Calu3 (cell line): ENCODE data around the gene ZFR. TPM values are rescaled to one million over a fixed set of nuclear protein-coding genes. Genes with fewer than 3 reads are reported as not detected.
"Not testable (repeated sequence)": the region's sequence is repeated elsewhere in the genome, so short reads cannot be mapped to it uniquely, and the experiment has no call there.

Experiments
- BruUV-seq: library from RNA; stranded (reverse); fragments of 400-500 nt; replicated peaks from 2 replicates; lab custom pipeline; 2021; lab: Mats Ljungman, UMichigan
- CTCF ChIA-PET: fragments of 300-600 bp; sonication (Branson Sonifier 250); formaldehyde crosslinking; loops from one replicate; lab custom pipeline; 2022; ENCODE audit warnings: antibody characterized with exemption; lab: Charles Lee
- DNase-seq: peaks from one replicate; pipeline ENCODE4 v3.0.0; 2022
- H3K27ac Mint-ChIP-seq: one replicate; pipeline ENCODE4 v1.8.0; 2022; ENCODE audit warnings: mixed read lengths; ENCODE audit not compliant: unreplicated experiment
- H3K27me3 Mint-ChIP-seq: one replicate; pipeline ENCODE4 v1.8.0; 2022; ENCODE audit warnings: mixed read lengths; ENCODE audit not compliant: unreplicated experiment
- H3K36me3 Mint-ChIP-seq: one replicate; pipeline ENCODE4 v1.8.0; 2022; ENCODE audit warnings: mild to moderate bottlenecking, moderate library complexity, mixed read lengths; ENCODE audit not compliant: insufficient read depth, unreplicated experiment
- H3K4me1 Mint-ChIP-seq: one replicate; pipeline ENCODE4 v1.8.0; 2022; ENCODE audit warnings: mild to moderate bottlenecking, low read depth, mixed read lengths; ENCODE audit not compliant: unreplicated experiment
- H3K4me3 Mint-ChIP-seq: one replicate; pipeline ENCODE4 v1.8.0; 2022; ENCODE audit warnings: mild to moderate bottlenecking, low read depth, moderate library complexity, mixed read lengths; ENCODE audit not compliant: unreplicated experiment
- H3K9me3 Mint-ChIP-seq: one replicate; pipeline ENCODE4 v1.8.0; 2022; ENCODE audit warnings: low read depth, mixed read lengths; ENCODE audit not compliant: unreplicated experiment
- CTCF ChIP-seq: fragments of 200-600 bp; IDR thresholded peaks from one replicate; pipeline ENCODE4 v1.8.0; 2022; ENCODE audit warnings: antibody characterized with exemption; ENCODE audit not compliant: unreplicated experiment
- intact Hi-C: fragments of 100-400 bp; cut with micrococcal nuclease; formaldehyde crosslinking; loops from one replicate; pipeline ENCODE4 v1.10.0; 2022; ENCODE audit not compliant: unreplicated experiment
- total RNA-seq: library from RNA; stranded (reverse); gene quantifications from 2 replicates; pipeline ENCODE4 v1.2.3, GENCODE V29; 2022

ZFR gene
- total RNA-seq, 1 experiment from 2014 or later, result 63.4 TPM

- CTCF ChIA-PET, result interaction anchor here (0.6 kb wide), 1 partner anchor 1953 kb away, joined by 3 read pairs; no protein-coding TSS in a partner anchor
- peaks cover 8% of the 10 kb centered on the region for H3K4me1 Mint-ChIP-seq
- DNase-seq, result no peak
- intact Hi-C loops, result no loop called here
- TF ChIP-seq CTCF, result no peak
- H3K9me3 Mint-ChIP-seq, result no peaks in the 10 kb centered on the region
- BruUV-seq, result no TSS peak
- H3K36me3 Mint-ChIP-seq, result peaks cover 21% of the 10 kb centered on the region
- no peak overlapping the region for H3K4me3 Mint-ChIP-seq
- no peaks in the 10 kb centered on the region for H3K27me3 Mint-ChIP-seq
- H3K27ac Mint-ChIP-seq, result no peak overlapping the region
These were observed 11.9 kb downstream of the ZFR start for GRCh38 chr5:32432633-32433032.

GRCh38 chr5:32430825-32431224, 13.7 kb downstream of the ZFR start:
- not testable (repeated sequence) for H3K27ac Mint-ChIP-seq, BruUV-seq
- peaks cover 33% of the 10 kb centered on the region for H3K36me3 Mint-ChIP-seq

GRCh38 chr5:32428426-32428825, 16.1 kb downstream of the ZFR start:
- no TSS peak for BruUV-seq
- CTCF ChIA-PET, result no interaction called here
- H3K4me1 Mint-ChIP-seq, result peaks cover 17% of the 10 kb centered on the region
- H3K9me3 Mint-ChIP-seq, result no peaks in the 10 kb centered on the region
- no peak for TF ChIP-seq CTCF
- H3K4me3 Mint-ChIP-seq, result no peak overlapping the region
- no peak overlapping the region for H3K27ac Mint-ChIP-seq
- DNase-seq, result no peak
- peaks cover 37% of the 10 kb centered on the region for H3K36me3 Mint-ChIP-seq
- intact Hi-C loops, result no loop called here
- no peaks in the 10 kb centered on the region for H3K27me3 Mint-ChIP-seq

More at GRCh38 chr5:32430825-32431224, 13.7 kb downstream of the ZFR start:
- DNase-seq, intact Hi-C loops, H3K4me1 Mint-ChIP-seq, H3K9me3 Mint-ChIP-seq, CTCF ChIA-PET, H3K27me3 Mint-ChIP-seq, H3K4me3 Mint-ChIP-seq: not testable (repeated sequence)

GRCh38 chr5:32426440-32427151, 17.9 kb downstream of the ZFR start:
- no TSS peak for BruUV-seq
- DNase-seq, result no peak
- no peaks in the 10 kb centered on the region for H3K27me3 Mint-ChIP-seq
- H3K36me3 Mint-ChIP-seq, result peaks cover 29% of the 10 kb centered on the region
- intact Hi-C loops, result no loop called here
- H3K27ac Mint-ChIP-seq, result no peak overlapping the region
- H3K9me3 Mint-ChIP-seq, result no peaks in the 10 kb centered on the region
- peaks cover 17% of the 10 kb centered on the region for H3K4me1 Mint-ChIP-seq
- TF ChIP-seq CTCF, result no peak
- CTCF ChIA-PET, result no interaction called here
- no peak overlapping the region for H3K4me3 Mint-ChIP-seq

DNA sequence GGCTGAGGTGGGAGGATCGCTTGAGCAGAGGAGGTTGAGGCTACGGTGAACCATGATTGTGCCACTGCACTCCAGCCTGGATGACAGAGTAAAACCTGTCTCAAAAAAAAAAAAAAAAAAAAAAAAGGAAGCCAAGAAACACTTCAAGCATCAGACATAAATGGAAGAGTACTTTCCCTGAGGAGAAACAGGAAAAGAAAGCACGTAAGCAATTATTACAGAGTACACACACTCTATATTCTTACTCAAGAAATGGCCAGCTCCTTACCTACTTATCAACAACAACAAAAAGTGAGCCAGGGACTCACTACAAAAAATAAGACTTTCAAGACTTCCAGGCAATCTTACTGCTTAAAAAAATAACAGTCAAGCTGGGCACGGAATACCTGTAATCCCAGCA, 21.8 kb downstream of the ZFR start:
- Mint-ChIP-seq H3K27me3 (no peaks in the 10 kb centered on the region), H3K27ac (no peak overlapping the region), H3K4me1 (peaks cover 9% of the 10 kb centered on the region), H3K36me3 (peaks cover 29% of the 10 kb centered on the region), H3K9me3 (no peaks in the 10 kb centered on the region), H3K4me3 (no peak overlapping the region)
- no peak for DNase-seq
- intact Hi-C loops, result no loop called here
- CTCF ChIA-PET, result no interaction called here
- no TSS peak for BruUV-seq
- TF ChIP-seq CTCF, result no peak
